ENCODE data around the gene GLIPR1L2. TPM values are rescaled to one million over a fixed set of nuclear protein-coding genes. Genes with fewer than 3 reads are reported as not detected.

Gene GLIPR1L2
- 0.33 TPM in 1 of 2 replicates, not detected in the other for total RNA-seq

GRCh38 chr12:75390899-75391538, at the start of gene GLIPR1L2:
Gene GLIPR1L2 (plus strand): TSS chr12:75391089. CDS start chr12:75391117, 28 bp downstream.

GRCh38 chr12:75480469-75480949, 89.6 kb downstream of the GLIPR1L2 start, which contains the start of gene GLIPR1:
Gene GLIPR1 (plus strand): TSS chr12:75480755. CDS start chr12:75480881, 126 bp downstream.

Other genes starting within 250 kb of the GLIPR1L2 start
- not detected in 2 replicates for gene KCNC2, start 181.2 kb upstream of the GLIPR1L2 start, total RNA-seq
- gene CAPS2, start 60.8 kb upstream of the GLIPR1L2 start, total RNA-seq, result under 0.01 and 0.57 TPM in 2 replicates
- gene GLIPR1L1, start 56.4 kb upstream of the GLIPR1L2 start, total RNA-seq, result not detected in 2 replicates
- 17.6 and 24.8 TPM in 2 replicates for gene GLIPR1, start 89.7 kb downstream of the GLIPR1L2 start, total RNA-seq
- gene KRR1, start 120.5 kb downstream of the GLIPR1L2 start, total RNA-seq, result 28.1 and 58.1 TPM in 2 replicates